T-helper 1 cell (primary cell): ENCODE data around the gene AFP.

Experiments
- DNase-seq, 5 donors: peaks; one replicate each; pipeline ENCODE4 v3.0.0-alpha.2; 2012 to 2020

The AFP gene

GRCh38 chr4:73415807-73416238, 20.2 kb upstream of the AFP start:
- DNase-seq = no peak

GRCh38 chr4:73416423-73417087, 19.5 kb upstream of the AFP start:
- DNase-seq = no peak

- DNase-seq = no peak
Observed at GRCh38 chr4:73417342-73417741, 18.7 kb upstream of the AFP start.

GRCh38 chr4:73417973-73418372, 18.0 kb upstream of the AFP start:
- DNase-seq = no peak

- no peak for DNase-seq
Observed at GRCh38 chr4:73418677-73419076, 17.3 kb upstream of the AFP start.

GRCh38 chr4:73419106-73420038, 16.6 kb upstream of the AFP start:
- DNase-seq = no peak

GRCh38 chr4:73420615-73421014, 15.4 kb upstream of the AFP start:
- no peak for DNase-seq

- DNase-seq = no peak
Observed at GRCh38 chr4:73421708-73422457, 14.1 kb upstream of the AFP start.

- DNase-seq = no peak
Observed at GRCh38 chr4:73422458-73422752, 13.6 kb upstream of the AFP start.

GRCh38 chr4:73423184-73423583, 12.8 kb upstream of the AFP start:
- no peak for DNase-seq

- no peak for DNase-seq
Observed at GRCh38 chr4:73426666-73427065, 9.4 kb upstream of the AFP start.

- no peak for DNase-seq
Observed at GRCh38 chr4:73429118-73429517, 6.9 kb upstream of the AFP start.

GRCh38 chr4:73429826-73430587, 6.0 kb upstream of the AFP start:
- no peak for DNase-seq

- DNase-seq = no peak
Observed at GRCh38 chr4:73431813-73432168, 4.2 kb upstream of the AFP start.

GRCh38 chr4:73432169-73433000, 3.6 kb upstream of the AFP start:
- no peak for DNase-seq

- no peak for DNase-seq
Observed at GRCh38 chr4:73433140-73433539, 2.9 kb upstream of the AFP start.

- no peak for DNase-seq
Observed at GRCh38 chr4:73434311-73434710, 1.7 kb upstream of the AFP start.

- no peak for DNase-seq
Observed at GRCh38 chr4:73436674-73437557, 895 bp downstream of the AFP start.

GRCh38 chr4:73437558-73437956, 1.5 kb downstream of the AFP start:
- DNase-seq = no peak

GRCh38 chr4:73438048-73438447, 2.0 kb downstream of the AFP start:
- DNase-seq = no peak
